ENCODE results near the gene TBC1D13. TPM values are rescaled to one million over a fixed set of nuclear protein-coding genes. Genes with fewer than 3 reads are reported as not detected.
"Not testable (repeated sequence)": the region's sequence is repeated elsewhere in the genome, so short reads cannot be mapped to it uniquely, and the experiment has no call there.

Gene TBC1D13
- total RNA-seq, 3 donors from 2014 or later = 23.7 to 26.9 (median 24.6) TPM

GRCh38 chr9:128771745-128772519 lies 15.1 kb upstream of the TBC1D13 start, which contains the start of gene ZER1:
Gene ZER1, minus strand, starts transcription at chr9:128771927. Its CDS starts 16,362 bp downstream, at chr9:128755565.
- Mint-ChIP-seq H3K36me3 (ENCODE audit: insufficient read depth) (peaks cover 6% of the 10 kb centered on the region), H3K4me3 (peak within 1 kb of the TSS; percentile 96), H3K4me1 (ENCODE audit: low read depth) (peaks cover 33% of the 10 kb centered on the region), H3K9me3 (no peaks in the 10 kb centered on the region), H3K27me3 (ENCODE audit: low read depth) (no peaks in the 10 kb centered on the region)
- ATAC-seq = peak; percentile 95 to 97
- peak; percentile 94 for DNase-seq

- DNase-seq (no peak), ATAC-seq (no peak)
- Mint-ChIP-seq H3K9me3 (no peaks in the 10 kb centered on the region), H3K4me1 (ENCODE audit: low read depth) (peaks cover 27% of the 10 kb centered on the region), H3K4me3 (peak overlapping the region; percentile 37), H3K27me3 (ENCODE audit: low read depth) (no peaks in the 10 kb centered on the region), H3K36me3 (ENCODE audit: insufficient read depth) (peaks cover 2% of the 10 kb centered on the region)
Measured at GRCh38 chr9:128773049-128773448, 14.0 kb upstream of the TBC1D13 start.

GRCh38 chr9:128774804-128775203 lies 12.2 kb upstream of the TBC1D13 start:
- Mint-ChIP-seq H3K4me3 (no peak overlapping the region), H3K27me3 (ENCODE audit: low read depth) (no peaks in the 10 kb centered on the region), H3K36me3 (ENCODE audit: insufficient read depth) (peaks cover 2% of the 10 kb centered on the region), H3K4me1 (ENCODE audit: low read depth) (peaks cover 17% of the 10 kb centered on the region), H3K9me3 (no peaks in the 10 kb centered on the region)
- no peak for DNase-seq
- no peak for ATAC-seq

GRCh38 chr9:128780093-128780492 lies 7.0 kb upstream of the TBC1D13 start:
- not testable (repeated sequence) for H3K4me3 Mint-ChIP-seq; ATAC-seq; H3K9me3 Mint-ChIP-seq; H3K36me3 Mint-ChIP-seq (ENCODE audit: insufficient read depth); H3K4me1 Mint-ChIP-seq (ENCODE audit: low read depth); DNase-seq; H3K27me3 Mint-ChIP-seq (ENCODE audit: low read depth)

GRCh38 chr9:128781187-128782070 lies 5.6 kb upstream of the TBC1D13 start:
- Mint-ChIP-seq H3K4me3 (no peak overlapping the region), H3K4me1 (ENCODE audit: low read depth) (peaks cover 3% of the 10 kb centered on the region), H3K27me3 (ENCODE audit: low read depth) (no peaks in the 10 kb centered on the region), H3K9me3 (peaks cover 4% of the 10 kb centered on the region), H3K36me3 (ENCODE audit: insufficient read depth) (no peaks in the 10 kb centered on the region)
- ATAC-seq (no peak), DNase-seq (no peak)

GRCh38 chr9:128782669-128783068 lies 4.4 kb upstream of the TBC1D13 start:
- DNase-seq (no peak), ATAC-seq (no peak)
- Mint-ChIP-seq H3K4me1 (ENCODE audit: low read depth) (peaks cover 6% of the 10 kb centered on the region), H3K27me3 (ENCODE audit: low read depth) (no peaks in the 10 kb centered on the region), H3K4me3 (no peak overlapping the region), H3K36me3 (ENCODE audit: insufficient read depth) (no peaks in the 10 kb centered on the region), H3K9me3 (peaks cover 4% of the 10 kb centered on the region)

GRCh38 chr9:128785427-128785826 lies 1.6 kb upstream of the TBC1D13 start:
- no peaks in the 10 kb centered on the region for H3K27me3 Mint-ChIP-seq (ENCODE audit: low read depth)
- ATAC-seq (no peak), DNase-seq (no peak)
- H3K4me3 Mint-ChIP-seq = no peak overlapping the region
- peaks cover 17% of the 10 kb centered on the region for H3K4me1 Mint-ChIP-seq (ENCODE audit: low read depth)
- peaks cover 2% of the 10 kb centered on the region for H3K36me3 Mint-ChIP-seq (ENCODE audit: insufficient read depth)
- peaks cover 4% of the 10 kb centered on the region for H3K9me3 Mint-ChIP-seq

- Mint-ChIP-seq H3K4me3 (peak overlapping the region; percentile 92), H3K27me3 (ENCODE audit: low read depth) (no peaks in the 10 kb centered on the region), H3K4me1 (ENCODE audit: low read depth) (peaks cover 18% of the 10 kb centered on the region), H3K36me3 (ENCODE audit: insufficient read depth) (peaks cover 5% of the 10 kb centered on the region), H3K9me3 (no peaks in the 10 kb centered on the region)
- DNase-seq (no peak), ATAC-seq (peak; percentile 4 to 5)
Measured at GRCh38 chr9:128787659-128788058, 606 bp downstream of the TBC1D13 start.

- Mint-ChIP-seq H3K4me3 (peak overlapping the region; percentile 92), H3K27me3 (ENCODE audit: low read depth) (no peaks in the 10 kb centered on the region), H3K9me3 (no peaks in the 10 kb centered on the region), H3K36me3 (ENCODE audit: insufficient read depth) (peaks cover 8% of the 10 kb centered on the region), H3K4me1 (ENCODE audit: low read depth) (peaks cover 20% of the 10 kb centered on the region)
- no peak for ATAC-seq
- no peak for DNase-seq
Measured at GRCh38 chr9:128788445-128788844, 1.4 kb downstream of the TBC1D13 start.

GRCh38 chr9:128790536-128790935 lies 3.5 kb downstream of the TBC1D13 start:
- no peak for DNase-seq
- H3K4me3 Mint-ChIP-seq = no peak overlapping the region
- no peak for ATAC-seq
- peaks cover 8% of the 10 kb centered on the region for H3K36me3 Mint-ChIP-seq (ENCODE audit: insufficient read depth)
- H3K4me1 Mint-ChIP-seq (ENCODE audit: low read depth) = peaks cover 18% of the 10 kb centered on the region
- H3K9me3 Mint-ChIP-seq = no peaks in the 10 kb centered on the region
- no peaks in the 10 kb centered on the region for H3K27me3 Mint-ChIP-seq (ENCODE audit: low read depth)

- DNase-seq (no peak), ATAC-seq (no peak)
- Mint-ChIP-seq H3K4me3 (no peak overlapping the region), H3K27me3 (ENCODE audit: low read depth) (no peaks in the 10 kb centered on the region), H3K36me3 (ENCODE audit: insufficient read depth) (peaks cover 9% of the 10 kb centered on the region), H3K4me1 (ENCODE audit: low read depth) (peaks cover 15% of the 10 kb centered on the region), H3K9me3 (no peaks in the 10 kb centered on the region)
Measured at GRCh38 chr9:128792134-128792533, 5.1 kb downstream of the TBC1D13 start.

GRCh38 chr9:128792978-128793686 lies 6.1 kb downstream of the TBC1D13 start:
- H3K27me3 Mint-ChIP-seq (ENCODE audit: low read depth) = no peaks in the 10 kb centered on the region
- no peak overlapping the region for H3K4me3 Mint-ChIP-seq
- peaks cover 13% of the 10 kb centered on the region for H3K4me1 Mint-ChIP-seq (ENCODE audit: low read depth)
- ATAC-seq (no peak), DNase-seq (no peak)
- H3K9me3 Mint-ChIP-seq = no peaks in the 10 kb centered on the region
- H3K36me3 Mint-ChIP-seq (ENCODE audit: insufficient read depth) = peaks cover 12% of the 10 kb centered on the region

- H3K4me1 Mint-ChIP-seq (ENCODE audit: low read depth); ATAC-seq; H3K9me3 Mint-ChIP-seq; H3K27me3 Mint-ChIP-seq (ENCODE audit: low read depth); DNase-seq; H3K4me3 Mint-ChIP-seq: not testable (repeated sequence)
- peaks cover 13% of the 10 kb centered on the region for H3K36me3 Mint-ChIP-seq (ENCODE audit: insufficient read depth)
Measured at GRCh38 chr9:128794961-128795360, 7.9 kb downstream of the TBC1D13 start.

GRCh38 chr9:128798896-128799295 lies 11.8 kb downstream of the TBC1D13 start:
- H3K4me1 Mint-ChIP-seq (ENCODE audit: low read depth) = peaks cover under 1% of the 10 kb centered on the region
- H3K9me3 Mint-ChIP-seq = no peaks in the 10 kb centered on the region
- no peak for ATAC-seq
- H3K4me3 Mint-ChIP-seq = no peak overlapping the region
- no peaks in the 10 kb centered on the region for H3K27me3 Mint-ChIP-seq (ENCODE audit: low read depth)
- peaks cover 20% of the 10 kb centered on the region for H3K36me3 Mint-ChIP-seq (ENCODE audit: insufficient read depth)
- DNase-seq = no peak
